Activated T-helper 2 cell treated with anti-CD3 and anti-CD28 coated beads, Interferon-gamma antibody, Interleukin-2, Interleukin-4, amounts not matched to agents 10 μg/mL and 5 μg/mL and 100 μg/mL, durations not matched to agents 14 hours and 24 hours and 36 hours (primary cell): ENCODE results near the gene ARHGEF10L. TPM values are rescaled to one million over a fixed set of nuclear protein-coding genes. Genes with fewer than 3 reads are reported as not detected.
A peak's percentile ranks its signal among the peaks of the same experiment; 100 is the strongest.
"Not testable (repeated sequence)": the region's sequence is repeated elsewhere in the genome, so short reads cannot be mapped to it uniquely, and the experiment has no call there.

Experiments
- DNase-seq: peaks from one replicate; pipeline ENCODE4 v3.0.0; 2021; ENCODE audit warnings: low spot score
- H3K27ac Mint-ChIP-seq: one replicate; pipeline ENCODE4 v1.8.0; 2021; ENCODE audit warnings: mixed read lengths
- H3K27me3 Mint-ChIP-seq: one replicate; pipeline ENCODE4 v1.8.0; 2021; ENCODE audit warnings: low read depth, mixed read lengths
- H3K36me3 Mint-ChIP-seq: one replicate; pipeline ENCODE4 v1.8.0; 2021; ENCODE audit warnings: low read depth, mixed read lengths
- H3K4me1 Mint-ChIP-seq: one replicate; pipeline ENCODE4 v1.8.0; 2021; ENCODE audit warnings: low read depth, mixed read lengths
- H3K4me3 Mint-ChIP-seq: one replicate; pipeline ENCODE4 v1.8.0; 2021; ENCODE audit warnings: low read depth, mild to moderate bottlenecking, moderate library complexity, mixed read lengths
- H3K9me3 Mint-ChIP-seq: one replicate; pipeline ENCODE4 v1.8.0; 2021; ENCODE audit warnings: mixed read lengths
- intact Hi-C: fragments of 100-400 bp; cut with micrococcal nuclease; formaldehyde crosslinking; loops from one replicate; pipeline ENCODE4 v1.15.1; 2023
- total RNA-seq: library from RNA; stranded (reverse); gene quantifications from 2 replicates; pipeline ENCODE4 v1.2.3, GENCODE V29; 2022

Gene ARHGEF10L
- 0.05 TPM in 1 of 2 replicates, not detected in the other for total RNA-seq

- no peaks in the 10 kb centered on the region for H3K9me3 Mint-ChIP-seq
- no peak within 1 kb of the TSS for H3K4me3 Mint-ChIP-seq
- no peak within 1 kb of the TSS for H3K27ac Mint-ChIP-seq
- no peaks in the 10 kb centered on the region for H3K4me1 Mint-ChIP-seq
- DNase-seq = no peak
- peaks cover 32% of the 10 kb centered on the region for H3K27me3 Mint-ChIP-seq
- intact Hi-C loops = no loop called here
- no peaks in the 10 kb centered on the region for H3K36me3 Mint-ChIP-seq
These were observed at the start of gene ARHGEF10L for GRCh38 chr1:17539477-17540254. Gene ARHGEF10L, plus strand, starts transcription at chr1:17539698. Its CDS starts 40,898 bp downstream, at chr1:17580596.

- intact Hi-C loops, H3K4me3 Mint-ChIP-seq, DNase-seq, H3K4me1 Mint-ChIP-seq, H3K9me3 Mint-ChIP-seq, H3K27me3 Mint-ChIP-seq, H3K27ac Mint-ChIP-seq, H3K36me3 Mint-ChIP-seq: not testable (repeated sequence)
These were observed 49.6 kb upstream of the ARHGEF10L start for GRCh38 chr1:17489768-17490417.

GRCh38 chr1:17490667-17491066 lies 48.8 kb upstream of the ARHGEF10L start:
- H3K9me3 Mint-ChIP-seq, H3K4me1 Mint-ChIP-seq, intact Hi-C loops, DNase-seq, H3K27me3 Mint-ChIP-seq, H3K4me3 Mint-ChIP-seq, H3K27ac Mint-ChIP-seq, H3K36me3 Mint-ChIP-seq: not testable (repeated sequence)

GRCh38 chr1:17494114-17494729 lies 45.3 kb upstream of the ARHGEF10L start:
- H3K36me3 Mint-ChIP-seq = no peaks in the 10 kb centered on the region
- DNase-seq = peak; percentile 51
- H3K27ac Mint-ChIP-seq = no peak overlapping the region
- H3K27me3 Mint-ChIP-seq = no peaks in the 10 kb centered on the region
- H3K9me3 Mint-ChIP-seq = no peaks in the 10 kb centered on the region
- intact Hi-C loops = no loop called here
- no peak overlapping the region for H3K4me3 Mint-ChIP-seq
- no peaks in the 10 kb centered on the region for H3K4me1 Mint-ChIP-seq

GRCh38 chr1:17496419-17496818 lies 43.1 kb upstream of the ARHGEF10L start:
- H3K9me3 Mint-ChIP-seq = no peaks in the 10 kb centered on the region
- H3K27me3 Mint-ChIP-seq = peaks cover 2% of the 10 kb centered on the region
- no peak overlapping the region for H3K27ac Mint-ChIP-seq
- intact Hi-C loops = loop anchor here (2.0 kb wide), 1 partner anchor 110 kb away; no protein-coding TSS in a partner anchor
- H3K4me1 Mint-ChIP-seq = no peaks in the 10 kb centered on the region
- no peak overlapping the region for H3K4me3 Mint-ChIP-seq
- no peaks in the 10 kb centered on the region for H3K36me3 Mint-ChIP-seq
- DNase-seq = no peak

GRCh38 chr1:17498214-17498613 lies 41.3 kb upstream of the ARHGEF10L start:
- no peaks in the 10 kb centered on the region for H3K36me3 Mint-ChIP-seq
- no peak for DNase-seq
- H3K27ac Mint-ChIP-seq = no peak overlapping the region
- peaks cover 2% of the 10 kb centered on the region for H3K27me3 Mint-ChIP-seq
- no peaks in the 10 kb centered on the region for H3K4me1 Mint-ChIP-seq
- no peaks in the 10 kb centered on the region for H3K9me3 Mint-ChIP-seq
- H3K4me3 Mint-ChIP-seq = no peak overlapping the region
- intact Hi-C loops = no loop called here

- DNase-seq = peak; percentile 44
- Mint-ChIP-seq H3K36me3 (no peaks in the 10 kb centered on the region), H3K4me3 (no peak overlapping the region), H3K9me3 (no peaks in the 10 kb centered on the region), H3K27me3 (peaks cover 2% of the 10 kb centered on the region), H3K27ac (no peak overlapping the region), H3K4me1 (no peaks in the 10 kb centered on the region)
- intact Hi-C loops = no loop called here
These were observed 37.1 kb upstream of the ARHGEF10L start for GRCh38 chr1:17502326-17502778.

GRCh38 chr1:17503146-17503545 lies 36.4 kb upstream of the ARHGEF10L start:
- intact Hi-C loops = no loop called here
- DNase-seq = no peak
- H3K4me3 Mint-ChIP-seq = no peak overlapping the region

GRCh38 chr1:17507200-17507599 lies 32.3 kb upstream of the ARHGEF10L start:
- H3K9me3 Mint-ChIP-seq, H3K4me1 Mint-ChIP-seq, H3K4me3 Mint-ChIP-seq, H3K27me3 Mint-ChIP-seq, H3K27ac Mint-ChIP-seq, H3K36me3 Mint-ChIP-seq, DNase-seq, intact Hi-C loops: not testable (repeated sequence)

More at GRCh38 chr1:17503146-17503545, 36.4 kb upstream of the ARHGEF10L start:
- Mint-ChIP-seq H3K9me3 (no peaks in the 10 kb centered on the region), H3K36me3 (no peaks in the 10 kb centered on the region), H3K27ac (no peak overlapping the region), H3K4me1 (no peaks in the 10 kb centered on the region), H3K27me3 (peaks cover 2% of the 10 kb centered on the region)

GRCh38 chr1:17507915-17508314 lies 31.6 kb upstream of the ARHGEF10L start:
- intact Hi-C loops = no loop called here
- Mint-ChIP-seq H3K9me3 (no peaks in the 10 kb centered on the region), H3K4me1 (no peaks in the 10 kb centered on the region)

GRCh38 chr1:17509363-17509762 lies 30.1 kb upstream of the ARHGEF10L start:
- Mint-ChIP-seq H3K27ac (no peak overlapping the region), H3K27me3 (no peaks in the 10 kb centered on the region), H3K4me3 (no peak overlapping the region), H3K9me3 (no peaks in the 10 kb centered on the region), H3K36me3 (no peaks in the 10 kb centered on the region), H3K4me1 (no peaks in the 10 kb centered on the region)
- no peak for DNase-seq
- intact Hi-C loops = no loop called here

More at GRCh38 chr1:17507915-17508314, 31.6 kb upstream of the ARHGEF10L start:
- Mint-ChIP-seq H3K27me3 (no peaks in the 10 kb centered on the region), H3K27ac (no peak overlapping the region), H3K4me3 (no peak overlapping the region), H3K36me3 (no peaks in the 10 kb centered on the region)
- no peak for DNase-seq

- H3K27ac Mint-ChIP-seq = no peak overlapping the region
- H3K4me1 Mint-ChIP-seq = no peaks in the 10 kb centered on the region
- no peaks in the 10 kb centered on the region for H3K36me3 Mint-ChIP-seq
- no peaks in the 10 kb centered on the region for H3K27me3 Mint-ChIP-seq
- H3K4me3 Mint-ChIP-seq = no peak overlapping the region
- no peaks in the 10 kb centered on the region for H3K9me3 Mint-ChIP-seq
- intact Hi-C loops = no loop called here
- no peak for DNase-seq
These were observed 29.4 kb upstream of the ARHGEF10L start for GRCh38 chr1:17510138-17510537.

GRCh38 chr1:17511188-17511587 lies 28.3 kb upstream of the ARHGEF10L start:
- no peak for DNase-seq
- H3K36me3 Mint-ChIP-seq = no peaks in the 10 kb centered on the region
- H3K4me3 Mint-ChIP-seq = no peak overlapping the region
- intact Hi-C loops = no loop called here
- H3K4me1 Mint-ChIP-seq = no peaks in the 10 kb centered on the region
- H3K27ac Mint-ChIP-seq = no peak overlapping the region
- H3K9me3 Mint-ChIP-seq = no peaks in the 10 kb centered on the region
- H3K27me3 Mint-ChIP-seq = no peaks in the 10 kb centered on the region
